HG03025 (cell line): ENCODE data around the gene UTY.

Experiments
- ATAC-seq: cut with Tn5 transposase; IDR thresholded peaks from one replicate; pipeline ENCODE4 v1.9.1; 2021; ENCODE audit warnings: mild to moderate bottlenecking, moderate library complexity; ENCODE audit not compliant: unreplicated experiment, low FRiP score

UTY gene

GRCh38 chrY:13479828-13480227 is at the start of gene UTY:
Gene UTY (minus strand): TSS chrY:13480033. CDS start chrY:13479665, 368 bp downstream.
- ATAC-seq, result no peak

DNA sequence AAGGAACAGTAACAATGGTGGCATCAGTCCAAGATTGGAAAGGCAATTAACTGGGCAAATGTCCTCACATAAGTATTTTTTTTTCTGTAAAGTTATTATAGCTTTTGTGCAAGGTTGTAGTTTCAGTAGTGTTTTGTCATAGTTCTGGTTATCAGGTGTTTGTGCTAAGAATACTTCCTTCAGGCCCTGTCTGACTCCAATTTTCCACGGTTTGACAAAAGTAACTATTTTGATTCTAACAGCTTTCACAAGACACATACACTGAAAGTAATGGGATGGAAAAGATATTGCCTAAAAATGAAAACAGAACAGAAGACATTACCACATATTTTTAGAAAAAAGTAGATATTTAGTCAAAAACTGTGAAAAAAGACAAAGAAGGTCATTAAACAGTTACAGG is 40.6 kb upstream of the UTY start:
- no peak for ATAC-seq

- no peak for ATAC-seq
Measured at GRCh38 chrY:13501215-13501614, 21.4 kb upstream of the UTY start.

GRCh38 chrY:13493737-13494136 is 13.9 kb upstream of the UTY start:
- no peak for ATAC-seq

DNA sequence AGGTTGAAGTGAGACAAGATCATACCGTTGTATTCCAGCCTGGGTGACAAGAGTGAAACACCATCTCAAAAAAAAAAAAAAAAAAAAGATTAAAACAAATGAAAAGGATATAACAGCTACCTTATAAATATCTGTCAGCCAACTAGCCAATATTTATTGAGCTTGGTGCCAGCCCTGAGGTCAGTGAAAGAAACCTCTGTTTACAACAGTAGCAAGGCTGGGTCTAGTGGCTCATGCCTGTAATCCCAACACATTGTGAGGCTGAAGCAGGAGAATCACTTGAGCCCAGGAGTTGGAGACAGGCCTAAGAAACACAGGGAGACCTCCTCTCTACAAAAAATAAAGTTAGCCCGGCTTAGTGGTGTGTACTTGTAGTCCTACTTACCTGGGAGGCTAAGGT is 12.6 kb upstream of the UTY start:
- ATAC-seq, result no peak

- no peak for ATAC-seq
Measured at GRCh38 chrY:13488738-13489137, 8.9 kb upstream of the UTY start.

DNA sequence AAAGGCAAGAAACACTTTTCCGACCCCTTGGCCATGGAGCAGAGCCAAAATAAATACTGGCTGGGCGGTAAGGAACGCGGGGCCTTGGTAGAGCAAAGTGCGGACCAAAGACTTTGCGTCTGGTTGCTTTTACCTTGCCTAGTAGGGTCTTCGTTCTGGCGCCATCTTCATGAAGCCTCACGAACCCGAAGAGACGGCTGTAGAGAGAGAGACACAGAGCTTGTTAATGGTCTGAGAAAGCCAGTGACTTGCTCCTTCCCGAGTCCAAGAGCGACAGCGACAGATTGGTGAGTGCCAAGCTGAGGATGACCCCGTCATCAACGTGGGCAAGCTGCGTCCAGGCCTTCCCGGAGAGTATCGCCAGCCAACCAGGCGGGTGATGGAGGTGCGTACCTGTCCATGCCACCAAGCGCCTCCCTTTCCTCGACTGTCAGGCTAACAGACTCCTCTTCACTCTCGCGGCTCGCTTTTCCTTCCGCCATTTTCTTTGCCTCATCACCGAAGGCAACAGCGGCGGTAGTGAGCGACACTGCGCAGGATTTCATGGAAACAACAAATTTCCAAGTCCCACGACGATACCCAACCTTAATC is 617 bp downstream of the UTY start:
- ATAC-seq, result no peak

- no peak for ATAC-seq
Measured at GRCh38 chrY:13478126-13478785, 1.6 kb downstream of the UTY start.

GRCh38 chrY:13474997-13475396 is 4.8 kb downstream of the UTY start:
- ATAC-seq, result no peak

DNA sequence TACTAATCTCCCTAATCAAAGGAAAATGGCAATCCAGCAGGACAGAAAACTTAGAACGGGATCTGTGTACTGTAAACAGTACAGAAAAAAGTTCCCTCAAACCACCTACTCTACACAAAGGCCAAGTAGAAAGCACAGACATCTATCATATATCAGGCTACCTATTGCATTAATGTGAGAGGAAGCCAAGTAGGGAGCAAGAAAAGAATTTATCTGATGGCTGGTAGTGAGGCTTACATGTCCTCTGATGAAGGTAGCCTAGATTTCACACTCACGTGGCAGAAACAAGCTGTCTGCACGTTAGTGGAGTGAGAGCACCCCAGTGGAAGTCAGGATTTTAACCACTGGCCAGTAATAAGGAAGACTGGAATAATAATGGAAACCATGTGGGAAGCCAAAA is 28.3 kb downstream of the UTY start:
- ATAC-seq, result no peak

DNA sequence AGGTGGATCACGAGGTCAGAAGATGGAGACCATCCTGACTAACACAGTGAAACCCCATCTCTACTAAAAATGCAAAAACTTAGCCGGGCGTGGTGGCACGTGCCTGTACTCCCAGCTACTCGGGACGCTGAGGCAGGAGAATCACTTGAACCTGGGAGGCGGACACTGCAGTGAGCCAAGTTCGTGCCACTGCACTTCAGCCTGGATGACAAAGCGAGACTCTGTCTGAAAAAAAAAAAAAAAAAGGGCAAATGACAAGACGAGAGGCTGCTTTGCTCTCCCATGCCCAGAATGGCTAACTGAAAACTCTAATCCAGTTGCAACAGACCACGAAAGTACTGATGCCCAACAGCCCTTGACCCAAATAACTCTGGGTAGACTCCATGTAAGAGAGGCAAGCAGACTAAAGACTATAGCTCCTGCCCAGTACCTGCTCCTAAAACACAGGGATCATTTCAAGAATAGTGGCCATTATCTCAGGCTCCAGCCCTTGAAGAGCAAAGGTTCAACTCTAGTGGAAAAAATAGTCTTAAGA is 29.2 kb downstream of the UTY start:
- ATAC-seq, result no peak

- no peak for ATAC-seq
Measured at GRCh38 chrY:13445566-13445965, 34.3 kb downstream of the UTY start.

DNA sequence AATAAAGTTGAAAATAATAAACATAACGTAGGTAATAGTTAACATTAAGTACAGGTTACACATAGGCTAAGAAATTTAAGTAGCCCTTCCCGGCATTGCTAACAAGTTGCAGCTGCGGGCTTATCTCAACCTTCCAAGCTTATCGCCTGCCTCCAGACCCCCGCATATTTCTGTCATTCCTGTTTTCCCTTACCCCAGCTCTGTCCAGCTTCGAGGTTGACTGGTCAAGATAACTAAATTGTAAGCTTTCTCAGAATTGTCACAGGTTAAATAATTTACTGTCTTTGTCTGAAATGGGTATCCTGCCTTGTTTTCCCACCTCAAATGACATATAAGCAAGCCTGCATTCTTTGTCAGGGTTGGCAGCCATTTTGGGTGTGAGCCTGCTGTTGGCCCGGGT is 36.7 kb downstream of the UTY start:
- no peak for ATAC-seq

- no peak for ATAC-seq
Measured at GRCh38 chrY:13440811-13441210, 39.0 kb downstream of the UTY start.

DNA sequence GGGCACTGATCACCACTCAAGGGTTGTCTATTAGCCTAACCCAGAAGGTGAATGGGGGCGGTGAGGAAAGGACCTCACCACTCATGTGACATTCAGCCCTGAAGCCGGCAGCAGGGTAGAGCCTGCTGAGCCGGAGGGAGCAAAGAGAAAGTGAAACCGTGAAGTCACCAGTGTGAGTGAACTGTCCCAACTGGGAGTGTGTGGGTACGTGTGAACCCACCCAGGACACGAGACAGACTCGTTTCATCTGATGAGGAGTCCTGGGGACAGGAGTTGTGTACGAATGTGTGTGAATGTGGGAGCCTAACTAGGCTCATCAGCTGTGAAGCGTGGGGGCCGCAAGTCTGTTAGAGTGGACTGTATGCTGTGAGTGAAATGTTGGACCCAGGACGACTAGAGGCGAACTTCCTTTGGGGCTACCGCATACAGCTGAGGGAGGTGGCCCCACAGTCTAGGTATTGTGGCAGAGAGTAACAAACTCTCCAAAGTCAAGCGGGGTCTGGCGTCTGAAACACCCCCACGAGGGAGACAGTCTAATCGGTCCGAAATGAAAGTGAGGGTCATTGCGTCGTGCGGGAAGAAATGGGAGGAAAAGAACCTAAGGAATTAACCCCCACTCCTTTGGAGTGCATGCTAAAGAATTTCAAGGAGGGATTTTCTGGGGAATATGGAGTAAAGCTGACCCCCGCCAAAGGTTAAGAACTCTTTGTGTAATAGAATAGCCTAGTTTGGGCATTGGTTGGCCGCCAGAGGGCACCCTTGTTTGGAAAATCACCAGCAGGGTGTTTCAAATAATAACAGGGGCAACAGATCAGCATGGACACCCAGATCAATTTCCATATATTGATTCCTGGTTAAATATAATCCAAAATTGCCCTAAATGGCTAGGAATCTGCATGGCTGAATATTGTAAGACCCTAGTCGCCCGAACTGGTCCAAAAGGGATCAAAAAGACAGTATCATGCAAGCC is 43.6 kb downstream of the UTY start:
- no peak for ATAC-seq

GRCh38 chrY:13435206-13435967 is 44.4 kb downstream of the UTY start:
- no peak for ATAC-seq

- no peak for ATAC-seq
Measured at GRCh38 chrY:13432293-13433025, 47.4 kb downstream of the UTY start.

DNA sequence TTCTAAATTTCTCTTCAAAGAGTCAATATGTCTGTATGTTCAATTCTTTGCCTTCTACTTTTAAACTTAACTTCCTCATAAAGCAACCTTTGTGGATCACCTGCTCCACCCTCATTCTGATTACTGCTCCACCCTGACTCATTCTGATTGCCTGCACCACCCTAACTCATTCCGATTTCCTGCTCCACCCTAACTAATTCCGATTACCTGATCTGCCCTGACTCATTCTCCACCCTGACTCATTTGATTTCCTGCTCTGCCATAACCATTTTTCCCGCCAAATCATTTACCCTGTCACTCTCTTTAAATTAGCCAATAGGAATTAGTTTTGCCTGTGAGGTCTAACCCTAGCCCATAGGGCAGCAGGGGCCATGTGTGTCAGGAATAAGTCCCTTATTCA is 50.3 kb downstream of the UTY start:
- ATAC-seq, result no peak

GRCh38 chrY:13423281-13423732 is 56.5 kb downstream of the UTY start:
- ATAC-seq, result no peak
